Measurements from ENCODE around the gene RAET1G. TPM values are rescaled to one million over a fixed set of nuclear protein-coding genes. Genes with fewer than 3 reads are reported as not detected.
"Not testable (repeated sequence)": the region's sequence is repeated elsewhere in the genome, so short reads cannot be mapped to it uniquely, and the experiment has no call there.

The RAET1G gene
- 1 to 10 TPM in 2 of 4 donors, under 1 TPM in 1, not detected in 1; 0.34 to 5.5 (median 4.5) TPM for total RNA-seq

GRCh38 chr6:149922642-149923326 is at the start of gene RAET1G:
Gene RAET1G, minus strand, starts transcription at chr6:149923121. Its CDS starts 111 bp downstream, at chr6:149923010.
- peak within 1 kb of the TSS; percentile 17 for H3K4me3 ChIP-seq (ENCODE audit: low read depth, poor library complexity, severe bottlenecking)
- 1 to 2% methylated on average over 22 to 35 of the region's 40 CpGs for WGBS, 2 donors
- DNase-seq (ENCODE audit: low spot score in 2 of 2): peak; percentile 93 to 97
- no peak for TF ChIP-seq POLR2A (IDR thresholded peaks at IDR 0.05)
- TF ChIP-seq CTCF (IDR thresholded peaks at IDR 0.05): no peak
- intact Hi-C loops (cut with DNase I; ENCODE audit: low total_unique reads): no loop called here

- TF ChIP-seq CTCF (IDR thresholded peaks at IDR 0.05) (no peak), POLR2A (IDR thresholded peaks at IDR 0.05) (no peak)
- intact Hi-C loops (cut with DNase I; ENCODE audit: low total_unique reads): no loop called here
- DNase-seq (ENCODE audit: low spot score in 2 of 2): peak in 1 of 2 donors; percentile 57
- whole genome bisulfite sequencing, 2 donors: 77 to 85% methylated on average over 2 of the region's 2 CpGs
- H3K4me3 ChIP-seq (ENCODE audit: low read depth, poor library complexity, severe bottlenecking): no peak overlapping the region
Observed at GRCh38 chr6:149969635-149970034, 46.7 kb upstream of the RAET1G start.

- 81 to 91% methylated on average over 2 of the region's 2 CpGs for WGBS, 2 donors
- intact Hi-C loops (cut with DNase I; ENCODE audit: low total_unique reads); H3K4me3 ChIP-seq (ENCODE audit: low read depth, poor library complexity, severe bottlenecking): not testable (repeated sequence)
- DNase-seq (ENCODE audit: low spot score in 2 of 2): peak in 1 of 2 donors; percentile 45
Observed at GRCh38 chr6:149968909-149969308, 46.0 kb upstream of the RAET1G start.

- WGBS, 2 donors: 57 to 58% methylated on average over 2 of the region's 2 CpGs
- intact Hi-C loops (cut with DNase I; ENCODE audit: low total_unique reads); H3K4me3 ChIP-seq (ENCODE audit: low read depth, poor library complexity, severe bottlenecking): not testable (repeated sequence)
- peak in 1 of 2 donors; percentile 70 for DNase-seq (ENCODE audit: low spot score in 2 of 2)
Observed at GRCh38 chr6:149967999-149968398, 45.1 kb upstream of the RAET1G start.

- WGBS, 2 donors: 82 to 92% methylated on average over 4 of the region's 4 CpGs
- peak in 1 of 2 donors; percentile 40 for DNase-seq (ENCODE audit: low spot score in 2 of 2)
- no peak for TF ChIP-seq POLR2A (IDR thresholded peaks at IDR 0.05)
- TF ChIP-seq CTCF (IDR thresholded peaks at IDR 0.05): no peak
- no peak overlapping the region for H3K4me3 ChIP-seq (ENCODE audit: low read depth, poor library complexity, severe bottlenecking)
- intact Hi-C loops (cut with DNase I; ENCODE audit: low total_unique reads): no loop called here
Observed at GRCh38 chr6:149967591-149967990, 44.7 kb upstream of the RAET1G start.

- H3K4me3 ChIP-seq (ENCODE audit: low read depth, poor library complexity, severe bottlenecking); intact Hi-C loops (cut with DNase I; ENCODE audit: low total_unique reads): not testable (repeated sequence)
- DNase-seq (ENCODE audit: low spot score in 2 of 2): peak in 1 of 2 donors; percentile 71
- 96 to 100% methylated on average over 2 of the region's 2 CpGs for WGBS, 2 donors
Observed at GRCh38 chr6:149966319-149966718, 43.4 kb upstream of the RAET1G start.

GRCh38 chr6:149965194-149966020 is 42.5 kb upstream of the RAET1G start:
- 21 to 28% methylated on average over 33 to 36 of the region's 38 CpGs for WGBS, 2 donors
- intact Hi-C loops (cut with DNase I; ENCODE audit: low total_unique reads): no loop called here

More at GRCh38 chr6:149965194-149966020, 42.5 kb upstream of the RAET1G start:
- TF ChIP-seq CTCF (IDR thresholded peaks at IDR 0.05) (no peak), POLR2A (IDR thresholded peaks at IDR 0.05) (no peak)
- H3K4me3 ChIP-seq (ENCODE audit: low read depth, poor library complexity, severe bottlenecking): no peak overlapping the region
- DNase-seq (ENCODE audit: low spot score in 2 of 2): peak in 1 of 2 donors; percentile 83

All from lower leg skin (tissue), 4 donors.